Measurements from ENCODE around the gene C7orf33.

Gene C7orf33

GRCh38 chr7:148626828-148627227, 36.3 kb downstream of the C7orf33 start:
- TF ChIP-seq EP300 (IDR thresholded peaks at IDR 0.05; ENCODE audit: borderline replicate concordance) (no peak), TAF1 (IDR thresholded peaks at IDR 0.05; ENCODE audit: low read depth) (no peak), REST (IDR thresholded peaks at IDR 0.05; ENCODE audit: low read depth) (no peak), MAX (IDR thresholded peaks at IDR 0.05) (no peak), FOXM1 (IDR thresholded peaks at IDR 0.05; ENCODE audit: borderline replicate concordance, low read depth) (no peak), RAD21 (IDR thresholded peaks at IDR 0.05; ENCODE audit: low read depth) (no peak)

GRCh38 chr7:148628011-148628410, 37.4 kb downstream of the C7orf33 start:
- TF ChIP-seq CREB1 (IDR thresholded peaks at IDR 0.05; ENCODE audit: low read depth) (no peak), CEBPB (IDR thresholded peaks at IDR 0.05) (no peak), NFIC (IDR thresholded peaks at IDR 0.05) (no peak), EGR1 (IDR thresholded peaks at IDR 0.05) (no peak), TAF1 (IDR thresholded peaks at IDR 0.05; ENCODE audit: low read depth) (no peak), ZBTB7A (IDR thresholded peaks at IDR 0.05; ENCODE audit: low read depth) (no peak), USF1 (IDR thresholded peaks at IDR 0.05) (no peak), TEAD4 (IDR thresholded peaks at IDR 0.05) (no peak), FOXM1 (IDR thresholded peaks at IDR 0.05; ENCODE audit: borderline replicate concordance, low read depth) (no peak), TCF12 (IDR thresholded peaks at IDR 0.05; ENCODE audit: low read depth) (no peak), YY1 (IDR thresholded peaks at IDR 0.05; ENCODE audit: low read depth) (no peak), REST (IDR thresholded peaks at IDR 0.05; ENCODE audit: low read depth) (no peak), MAX (IDR thresholded peaks at IDR 0.05) (no peak), EP300 (IDR thresholded peaks at IDR 0.05; ENCODE audit: borderline replicate concordance) (no peak), RAD21 (IDR thresholded peaks at IDR 0.05; ENCODE audit: low read depth) (no peak)

GRCh38 chr7:148630078-148630477, 39.5 kb downstream of the C7orf33 start:
- TF ChIP-seq FOXM1 (IDR thresholded peaks at IDR 0.05; ENCODE audit: borderline replicate concordance, low read depth) (no peak), TCF12 (IDR thresholded peaks at IDR 0.05; ENCODE audit: low read depth) (no peak), REST (IDR thresholded peaks at IDR 0.05; ENCODE audit: low read depth) (no peak), NFIC (IDR thresholded peaks at IDR 0.05) (no peak), MAX (IDR thresholded peaks at IDR 0.05) (no peak), TAF1 (IDR thresholded peaks at IDR 0.05; ENCODE audit: low read depth) (no peak), USF1 (IDR thresholded peaks at IDR 0.05) (no peak), YY1 (IDR thresholded peaks at IDR 0.05; ENCODE audit: low read depth) (no peak), EP300 (IDR thresholded peaks at IDR 0.05; ENCODE audit: borderline replicate concordance) (no peak), CREB1 (IDR thresholded peaks at IDR 0.05; ENCODE audit: low read depth) (no peak), EGR1 (IDR thresholded peaks at IDR 0.05) (no peak), CEBPB (IDR thresholded peaks at IDR 0.05) (no peak), ZBTB7A (IDR thresholded peaks at IDR 0.05; ENCODE audit: low read depth) (no peak), TEAD4 (IDR thresholded peaks at IDR 0.05) (no peak), RAD21 (IDR thresholded peaks at IDR 0.05; ENCODE audit: low read depth) (no peak)

GRCh38 chr7:148633761-148634160, 43.2 kb downstream of the C7orf33 start:
- no peak for TF ChIP-seq NFIC (IDR thresholded peaks at IDR 0.05)
- no peak for TF ChIP-seq TAF1 (IDR thresholded peaks at IDR 0.05; ENCODE audit: low read depth)
- no peak for TF ChIP-seq EP300 (IDR thresholded peaks at IDR 0.05; ENCODE audit: borderline replicate concordance)
- no peak for TF ChIP-seq ZBTB7A (IDR thresholded peaks at IDR 0.05; ENCODE audit: low read depth)

Measured in Ishikawa (cell line).